Mesenchymal stem cell (in vitro differentiated cells and primary cell): Measurements from ENCODE around the gene PTGS1.

Experiments
- DNase-seq: peaks from one replicate; pipeline ENCODE4 v3.0.0-alpha.2; 2013
- H2AFZ ChIP-seq: one replicate; pipeline ENCODE4 v1.6.1; 2013; ENCODE audit warnings: low read depth, mild to moderate bottlenecking, control low read depth, inconsistent platforms, low read length, moderate library complexity
- H2AK5ac ChIP-seq: 2 replicates; pipeline ENCODE4 v1.6.1; 2013; ENCODE audit warnings: low read length, moderate library complexity, mild to moderate bottlenecking, inconsistent platforms; ENCODE audit not compliant: severe bottlenecking
- H2BK120ac ChIP-seq: one replicate; pipeline ENCODE4 v1.6.1; 2013; ENCODE audit warnings: low read depth, mild to moderate bottlenecking, inconsistent platforms, low read length, moderate library complexity
- H2BK12ac ChIP-seq, 2 experiments: one replicate each; pipeline ENCODE4 v1.6.1; 2013; ENCODE audit warnings: inconsistent platforms in 2 of 2, low read length in 2 of 2, mild to moderate bottlenecking in 2 of 2, moderate library complexity in 2 of 2, control low read depth in 1 of 2
- H2BK15ac ChIP-seq: one replicate; pipeline ENCODE4 v1.6.1; 2013; ENCODE audit warnings: mild to moderate bottlenecking, low read depth, inconsistent platforms; ENCODE audit not compliant: poor library complexity, severe bottlenecking
- H2BK5ac ChIP-seq: 2 replicates; pipeline ENCODE4 v1.6.1; 2013; ENCODE audit warnings: low read depth, mild to moderate bottlenecking, low read length, control low read depth, inconsistent platforms; ENCODE audit not compliant: poor library complexity, severe bottlenecking
- H3K14ac ChIP-seq, 2 experiments: one replicate each; pipeline ENCODE4 v1.6.1; 2013; ENCODE audit warnings: inconsistent platforms in 2 of 2, low read length in 2 of 2, control low read depth in 1 of 2, mild to moderate bottlenecking in 1 of 2, moderate library complexity in 1 of 2
- H3K18ac ChIP-seq, 2 experiments: one replicate each; pipeline ENCODE4 v1.6.1; 2013; ENCODE audit warnings: inconsistent platforms in 2 of 2, low read length in 2 of 2, control low read depth in 1 of 2, low read depth in 1 of 2, mild to moderate bottlenecking in 1 of 2
- H3K23ac ChIP-seq, 2 experiments: one replicate each; pipeline ENCODE4 v1.6.1; 2013; ENCODE audit warnings: inconsistent platforms in 2 of 2, low read length in 2 of 2, mild to moderate bottlenecking in 2 of 2, moderate library complexity in 2 of 2, control low read depth in 1 of 2
- H3K27ac ChIP-seq: 2 replicates; pipeline ENCODE4 v1.5.1; 2013; ENCODE audit warnings: mild to moderate bottlenecking, moderate library complexity, low read length, control low read depth, inconsistent platforms; ENCODE audit not compliant: poor library complexity, severe bottlenecking
- H3K27me3 ChIP-seq, 2 experiments: 2 replicates each; pipeline versions ENCODE4 v1.6.1 to v1.7.0; 2013; ENCODE audit warnings: low read length in 2 of 2, mild to moderate bottlenecking in 2 of 2, moderate library complexity in 2 of 2, control low read depth in 1 of 2, inconsistent platforms in 1 of 2; ENCODE audit not compliant: control insufficient read depth in 1 of 2, insufficient read depth in 1 of 2
- H3K36me3 ChIP-seq, 2 experiments: 2 replicates each; pipeline versions ENCODE4 v1.6.1 to v1.7.0; 2013; ENCODE audit warnings: low read length in 2 of 2, control low read depth in 1 of 2, inconsistent platforms in 1 of 2, low read depth in 1 of 2, mild to moderate bottlenecking in 1 of 2; ENCODE audit not compliant: insufficient read depth in 2 of 2, control insufficient read depth in 1 of 2
- H3K4ac ChIP-seq, 2 experiments: one replicate each; pipeline ENCODE4 v1.6.1; 2013; ENCODE audit warnings: inconsistent platforms in 2 of 2, low read length in 2 of 2, mild to moderate bottlenecking in 2 of 2, moderate library complexity in 2 of 2, control low read depth in 1 of 2, low read depth in 1 of 2
- H3K4me1 ChIP-seq: 2 replicates; pipeline ENCODE4 v1.6.1; 2013; ENCODE audit warnings: low read depth, low read length, control low read depth; ENCODE audit not compliant: control insufficient read depth, insufficient read depth
- H3K4me2 ChIP-seq: 2 replicates; pipeline ENCODE4 v1.6.1; 2013; ENCODE audit warnings: low read length, mild to moderate bottlenecking, inconsistent platforms; ENCODE audit not compliant: poor library complexity, severe bottlenecking
- H3K4me3 ChIP-seq, 2 experiments: 2 replicates each; pipeline versions ENCODE4 v1.5.1 to v1.7.0; 2013; ENCODE audit warnings: low read length in 2 of 2, mild to moderate bottlenecking in 2 of 2, control low read depth in 1 of 2, low read depth in 1 of 2; ENCODE audit not compliant: insufficient read depth in 1 of 2
- H3K79me1 ChIP-seq: replicated peaks from 2 replicates; pipeline ENCODE4 v1.6.1; 2013; ENCODE audit warnings: mild to moderate bottlenecking, control low read depth, low read length, inconsistent platforms; ENCODE audit not compliant: poor library complexity, severe bottlenecking
- H3K9ac ChIP-seq: 2 replicates; pipeline ENCODE4 v1.7.0; 2013; ENCODE audit warnings: mild to moderate bottlenecking, low read length, moderate library complexity
- H3K9me3 ChIP-seq: 2 replicates; pipeline ENCODE4 v1.7.0; 2013; ENCODE audit warnings: mild to moderate bottlenecking, low read length; ENCODE audit not compliant: control insufficient read depth
- H4K8ac ChIP-seq: one replicate; pipeline ENCODE4 v1.6.1; 2013; ENCODE audit warnings: inconsistent platforms, mild to moderate bottlenecking, low read length, moderate library complexity
- H4K91ac ChIP-seq: one replicate; pipeline ENCODE4 v1.6.1; 2013; ENCODE audit warnings: mild to moderate bottlenecking, low read length, inconsistent platforms
- WGBS: methylation state at CpG from one replicate; pipeline ENCODE4 v1.1.7; 2013; ENCODE audit warnings: mixed read lengths; 5-methylcytosine and 5-hydroxymethylcytosine counted together

PTGS1 gene

GRCh38 chr9:122425087-122425486, 54.3 kb downstream of the PTGS1 start:
- H4K8ac ChIP-seq: no peak overlapping the region
- H2BK15ac ChIP-seq: no peak overlapping the region
- H2BK120ac ChIP-seq: no peak overlapping the region
- H3K27me3 ChIP-seq: no peaks in the 10 kb centered on the region
- no peak overlapping the region for H3K23ac ChIP-seq
- no peaks in the 10 kb centered on the region for H3K36me3 ChIP-seq
- 43% methylated on average over 1 of the region's 2 CpGs for WGBS
- H3K27ac ChIP-seq: no peak overlapping the region
- H2AK5ac ChIP-seq: no peak overlapping the region
- no peak overlapping the region for H3K18ac ChIP-seq
- no peaks in the 10 kb centered on the region for H3K4me1 ChIP-seq
- H3K9me3 ChIP-seq: peaks cover 16% of the 10 kb centered on the region
- H3K4me2 ChIP-seq: no peak overlapping the region
- no peak overlapping the region for H4K91ac ChIP-seq
- H2BK5ac ChIP-seq: no peak overlapping the region
- H3K9ac ChIP-seq: no peak overlapping the region
- H2BK12ac ChIP-seq: no peak overlapping the region
- H2AFZ ChIP-seq: no peak overlapping the region
- no peak for DNase-seq
- no peak overlapping the region for H3K4ac ChIP-seq
- H3K79me1 ChIP-seq: no peaks in the 10 kb centered on the region
- no peak overlapping the region for H3K4me3 ChIP-seq
- no peak overlapping the region for H3K14ac ChIP-seq

DNA sequence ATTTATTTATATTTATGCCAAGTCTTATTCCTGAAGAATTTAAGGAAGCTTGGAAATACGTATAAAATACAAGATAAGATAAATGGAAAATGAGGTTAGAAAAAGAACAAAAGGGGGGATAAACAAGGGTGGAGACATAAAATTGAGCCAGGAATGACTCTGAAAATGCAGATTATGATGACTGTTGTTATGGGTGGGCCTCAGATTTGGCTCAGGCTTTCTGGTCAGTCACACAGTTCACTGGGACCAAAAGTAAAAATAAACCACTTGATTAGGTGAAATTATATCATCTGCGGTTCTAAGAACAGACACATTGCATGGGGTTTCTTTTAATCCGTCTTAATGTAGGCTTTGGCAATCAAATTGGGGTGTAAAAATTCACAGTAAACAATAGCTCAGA, 55.9 kb downstream of the PTGS1 start:
- Histone ChIP-seq H2BK15ac (no peak overlapping the region), H4K91ac (no peak overlapping the region), H3K27me3 (no peaks in the 10 kb centered on the region), H3K18ac (no peak overlapping the region), H2BK120ac (no peak overlapping the region), H3K36me3 (no peaks in the 10 kb centered on the region), H3K9ac (no peak overlapping the region), H3K79me1 (no peaks in the 10 kb centered on the region), H3K14ac (no peak overlapping the region), H3K27ac (no peak overlapping the region), H2BK12ac (no peak overlapping the region), H3K4me2 (no peak overlapping the region), H3K9me3 (peaks cover 5% of the 10 kb centered on the region), H2AFZ (no peak overlapping the region), H4K8ac (no peak overlapping the region), H3K4ac (no peak overlapping the region), H2AK5ac (no peak overlapping the region), H3K4me1 (no peaks in the 10 kb centered on the region), H3K23ac (no peak overlapping the region), H2BK5ac (no peak overlapping the region), H3K4me3 (no peak overlapping the region)
- 53% methylated on average over 3 of the region's 3 CpGs for WGBS
- no peak for DNase-seq

- Histone ChIP-seq H3K4me3 (no peak overlapping the region), H3K79me1 (no peaks in the 10 kb centered on the region), H3K9ac (no peak overlapping the region), H3K27ac (no peak overlapping the region), H2BK12ac (no peak overlapping the region), H3K14ac (no peak overlapping the region), H3K4me1 (peaks cover 3% of the 10 kb centered on the region), H4K8ac (no peak overlapping the region), H4K91ac (no peak overlapping the region), H3K27me3 (no peaks in the 10 kb centered on the region), H3K36me3 (no peaks in the 10 kb centered on the region), H3K4me2 (no peak overlapping the region), H3K9me3 (no peaks in the 10 kb centered on the region), H2BK120ac (no peak overlapping the region), H3K18ac (no peak overlapping the region), H2AK5ac (no peak overlapping the region), H2AFZ (no peak overlapping the region), H2BK5ac (no peak overlapping the region), H3K4ac (no peak overlapping the region), H3K23ac (no peak overlapping the region), H2BK15ac (no peak overlapping the region)
- 80% methylated on average over 1 of the region's 1 CpG for WGBS
- DNase-seq: no peak
Measured at GRCh38 chr9:122442568-122442967, 71.7 kb downstream of the PTGS1 start.

- no peak overlapping the region for H3K23ac ChIP-seq
- peaks cover 5% of the 10 kb centered on the region for H3K4me1 ChIP-seq
- no peak overlapping the region for H2AK5ac ChIP-seq
- H2BK15ac ChIP-seq: no peak overlapping the region
- H3K27ac ChIP-seq: no peak overlapping the region
- H3K27me3 ChIP-seq: no peaks in the 10 kb centered on the region
- H2BK120ac ChIP-seq: no peak overlapping the region
- no peak overlapping the region for H3K18ac ChIP-seq
- H2BK5ac ChIP-seq: no peak overlapping the region
- DNase-seq: no peak
- H3K4me3 ChIP-seq: peak overlapping the region in 1 of 2 experiments; percentile 38
- H4K91ac ChIP-seq: no peak overlapping the region
- 27% methylated on average over 4 of the region's 5 CpGs for WGBS
- H3K4ac ChIP-seq: no peak overlapping the region
- no peaks in the 10 kb centered on the region for H3K9me3 ChIP-seq
- no peak overlapping the region for H2AFZ ChIP-seq
- no peaks in the 10 kb centered on the region for H3K79me1 ChIP-seq
- no peak overlapping the region for H3K4me2 ChIP-seq
- H4K8ac ChIP-seq: no peak overlapping the region
- no peak overlapping the region for H2BK12ac ChIP-seq
- no peaks in the 10 kb centered on the region for H3K36me3 ChIP-seq
- no peak overlapping the region for H3K14ac ChIP-seq
- H3K9ac ChIP-seq: no peak overlapping the region
Measured at GRCh38 chr9:122444041-122444733, 73.4 kb downstream of the PTGS1 start.
